Dermis microvascular lymphatic vessel endothelial cell (primary cell): ENCODE measurements around the gene LRMDA. TPM values are rescaled to one million over a fixed set of nuclear protein-coding genes. Genes with fewer than 3 reads are reported as not detected.

Source experiments
- DNase-seq, 2 donors: peaks; one replicate each; pipeline versions ENCODE4 v3.0.0 to v3.0.0-alpha.2; 2010; ENCODE audit warnings: low read depth in 2 of 2
- total RNA-seq: library from RNA; depleted of rRNA; stranded (reverse); fragments of >200 nt; gene quantifications from 2 replicates; pipeline ENCODE4 v1.2.1, GENCODE V29; 2014

The LRMDA gene
- total RNA-seq, 1 donor from 2014 or later: 10.4 TPM

DNA sequence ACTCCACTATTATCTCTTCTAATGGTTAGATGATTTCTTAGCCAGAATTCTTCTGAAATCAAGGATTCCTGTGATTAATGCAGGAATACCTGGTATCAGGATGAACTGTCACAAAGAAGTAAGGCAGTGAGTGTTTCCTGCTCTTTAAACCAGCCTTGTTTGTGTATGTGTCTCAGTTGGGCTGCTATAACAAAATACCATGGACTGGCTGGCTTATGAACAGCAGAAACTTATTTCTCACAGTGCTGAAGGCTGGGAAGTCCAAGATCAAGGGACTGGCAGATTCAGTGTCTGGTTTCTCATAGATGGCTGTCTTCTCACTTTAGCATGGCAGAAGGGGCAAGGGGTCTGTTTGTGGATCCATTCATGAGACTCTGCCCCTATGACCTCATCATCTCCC lies 42.7 kb downstream of the LRMDA start:
- no peak for DNase-seq

DNA sequence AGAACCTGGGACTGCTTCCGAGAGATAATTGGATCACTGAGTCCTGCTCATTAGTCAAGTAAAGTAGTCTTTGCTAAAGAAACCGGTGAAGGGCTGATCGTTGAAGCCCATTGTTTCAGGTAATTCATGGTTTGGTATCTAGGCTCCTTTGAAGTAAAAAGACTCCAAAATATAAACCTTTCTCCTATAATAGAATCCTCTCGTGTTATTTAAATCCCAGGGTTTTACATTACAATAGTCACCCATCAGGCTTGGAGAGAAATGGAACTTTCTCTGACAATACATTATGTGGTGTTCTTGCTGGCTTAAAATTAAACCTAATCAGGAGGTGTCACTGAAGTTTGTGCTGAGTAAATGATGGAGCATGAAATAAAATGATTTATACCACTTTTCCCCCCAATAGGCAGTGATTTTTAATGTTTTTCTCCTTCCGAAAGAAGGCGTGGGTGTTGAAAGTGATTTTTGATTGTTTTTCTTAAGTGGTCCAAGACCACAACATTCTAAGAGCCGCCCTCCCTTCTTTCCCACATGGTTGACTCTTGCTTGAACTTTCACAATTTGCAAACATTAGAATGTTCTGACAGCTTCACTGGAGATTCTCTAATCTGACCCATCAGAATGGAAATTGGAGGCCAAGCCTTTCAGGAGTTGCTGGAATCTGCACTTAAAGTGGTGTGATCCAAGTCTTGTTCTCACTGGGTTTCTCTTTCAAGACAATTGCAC lies 44.2 kb downstream of the LRMDA start:
- no peak for DNase-seq

DNA sequence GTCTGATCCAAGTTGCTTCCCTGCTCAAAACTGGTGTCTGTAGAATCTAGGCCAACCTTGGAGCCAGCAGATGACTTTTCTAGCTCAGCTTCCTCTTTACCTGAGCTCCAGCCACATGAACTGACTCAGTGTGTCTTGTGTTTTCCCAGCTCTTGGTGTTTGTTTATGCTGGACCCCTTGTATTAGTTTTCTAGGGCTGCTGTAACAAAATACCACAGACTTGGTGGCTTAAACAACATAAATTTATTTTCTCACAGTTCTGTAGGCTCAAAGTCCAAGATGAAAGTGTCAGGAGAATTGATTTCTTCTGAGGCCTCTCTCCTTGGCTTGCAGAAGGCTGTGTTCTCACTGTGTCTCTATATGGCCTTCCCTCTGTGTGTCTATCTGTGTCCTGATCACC lies 45.1 kb downstream of the LRMDA start:
- no peak for DNase-seq

DNA sequence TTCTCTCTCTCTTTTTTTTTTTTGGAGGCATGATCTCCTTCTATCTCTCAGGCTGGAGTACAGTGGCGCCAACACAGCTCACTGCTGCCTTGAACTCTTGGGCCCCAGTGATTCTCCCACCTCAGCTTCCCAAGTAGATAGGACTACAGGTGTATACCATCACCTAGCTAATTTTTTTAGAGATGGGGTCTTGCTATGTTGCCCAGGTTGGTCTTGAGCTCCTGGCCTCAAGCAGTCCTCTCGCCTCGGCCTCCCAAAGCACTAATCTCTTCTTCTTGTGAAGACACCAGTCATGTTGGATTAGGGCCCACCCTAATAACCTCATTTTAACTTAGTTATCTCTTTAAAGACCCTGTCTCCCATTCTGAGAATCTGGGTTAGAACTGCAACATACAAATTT lies 45.6 kb downstream of the LRMDA start:
- no peak for DNase-seq

DNA sequence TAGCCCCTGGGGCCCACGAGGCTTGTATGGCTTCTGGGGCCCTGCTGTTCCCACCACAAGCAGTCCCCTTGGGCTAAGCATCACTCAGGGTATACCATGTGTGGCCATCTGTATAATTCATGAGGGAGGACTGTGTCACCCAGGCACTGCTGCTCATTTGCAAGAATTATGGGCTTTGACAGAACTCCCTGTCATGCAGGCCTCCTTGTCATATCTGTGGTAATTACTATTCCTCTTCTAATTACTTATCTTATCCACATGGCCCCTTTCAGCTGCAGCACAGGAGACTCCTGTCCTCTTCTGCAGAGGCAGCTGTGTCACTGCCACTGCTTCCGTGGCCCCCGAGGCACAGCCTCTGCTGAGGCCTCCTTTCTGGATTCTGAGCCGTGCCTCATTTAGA lies 46.3 kb downstream of the LRMDA start:
- no peak for DNase-seq

DNA sequence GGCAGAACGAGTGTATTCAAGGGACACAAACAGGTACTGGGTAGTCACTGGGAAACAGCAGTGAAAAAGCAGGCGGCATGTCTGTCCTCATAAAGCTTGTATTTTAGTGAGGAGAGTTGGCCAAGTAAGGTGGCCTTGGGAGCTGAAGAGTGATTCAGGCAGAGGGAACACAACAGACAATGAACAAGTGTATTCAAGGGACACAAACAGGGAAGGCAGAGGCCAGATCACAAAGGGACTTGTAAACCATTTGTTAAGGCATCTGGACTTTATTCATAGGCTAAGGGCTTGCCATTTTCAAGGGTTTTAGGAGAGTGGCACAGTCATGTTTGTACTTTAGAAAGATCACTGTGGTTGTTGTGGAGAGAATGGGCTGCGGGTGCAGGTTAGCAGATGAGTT lies 49.0 kb downstream of the LRMDA start:
- no peak for DNase-seq

DNA sequence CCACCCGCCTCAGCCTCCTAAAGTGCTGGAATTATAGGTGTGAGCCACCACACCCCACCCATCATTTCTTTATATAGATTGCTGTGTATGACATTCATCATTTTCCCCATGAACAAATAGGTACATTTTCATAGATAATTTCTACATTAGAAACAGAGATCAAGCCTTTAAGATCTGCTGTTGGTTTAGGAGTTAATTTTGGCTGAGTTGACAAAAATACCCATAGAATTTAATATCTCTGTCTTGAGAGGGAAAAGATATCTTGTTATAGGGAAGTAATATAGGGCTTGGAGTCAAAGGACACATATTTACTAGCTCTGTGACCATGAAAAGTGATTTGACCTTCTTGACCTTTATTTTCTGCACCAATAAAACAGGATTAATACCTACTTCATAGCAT lies 51.8 kb downstream of the LRMDA start:
- DNase-seq: no peak

DNA sequence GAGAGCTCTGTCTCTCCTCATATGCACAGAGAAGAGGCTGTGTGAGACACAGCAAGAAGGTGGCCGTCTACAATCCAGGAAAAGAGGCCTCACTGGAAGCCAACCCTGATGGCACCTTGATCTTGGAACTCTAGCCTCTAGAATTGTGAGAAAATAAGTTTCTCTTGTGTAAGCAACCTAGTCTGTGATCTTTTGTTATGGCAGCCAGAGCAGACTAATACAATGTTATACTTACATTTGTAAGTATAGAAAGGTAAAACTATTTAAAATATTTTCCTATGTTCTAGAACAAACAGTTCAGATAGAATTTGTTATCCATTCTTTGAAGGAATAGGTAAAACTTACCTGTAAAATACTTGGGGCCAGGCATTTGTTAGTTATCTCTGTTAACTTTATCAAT lies 53.3 kb downstream of the LRMDA start:
- no peak for DNase-seq

DNA sequence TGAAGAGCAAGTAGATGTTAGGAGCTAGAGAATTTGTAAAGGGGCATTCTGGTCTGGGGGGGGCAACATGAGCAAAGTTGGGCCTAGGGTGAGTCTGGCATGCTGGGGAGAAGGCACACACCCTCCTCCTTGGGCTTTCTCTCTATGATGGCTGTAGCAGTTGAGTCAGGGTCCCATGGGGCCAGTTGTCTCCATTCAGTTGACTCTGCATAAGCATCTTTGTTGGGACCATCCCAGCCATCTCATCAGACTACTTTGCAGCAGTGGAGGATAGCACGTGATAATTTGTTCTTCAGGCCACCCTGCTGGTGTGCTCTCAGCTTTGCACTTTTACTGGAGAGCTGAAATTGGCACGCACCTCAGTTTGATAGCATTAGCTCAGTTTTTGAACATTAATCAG lies 55.2 kb downstream of the LRMDA start:
- no peak for DNase-seq

DNA sequence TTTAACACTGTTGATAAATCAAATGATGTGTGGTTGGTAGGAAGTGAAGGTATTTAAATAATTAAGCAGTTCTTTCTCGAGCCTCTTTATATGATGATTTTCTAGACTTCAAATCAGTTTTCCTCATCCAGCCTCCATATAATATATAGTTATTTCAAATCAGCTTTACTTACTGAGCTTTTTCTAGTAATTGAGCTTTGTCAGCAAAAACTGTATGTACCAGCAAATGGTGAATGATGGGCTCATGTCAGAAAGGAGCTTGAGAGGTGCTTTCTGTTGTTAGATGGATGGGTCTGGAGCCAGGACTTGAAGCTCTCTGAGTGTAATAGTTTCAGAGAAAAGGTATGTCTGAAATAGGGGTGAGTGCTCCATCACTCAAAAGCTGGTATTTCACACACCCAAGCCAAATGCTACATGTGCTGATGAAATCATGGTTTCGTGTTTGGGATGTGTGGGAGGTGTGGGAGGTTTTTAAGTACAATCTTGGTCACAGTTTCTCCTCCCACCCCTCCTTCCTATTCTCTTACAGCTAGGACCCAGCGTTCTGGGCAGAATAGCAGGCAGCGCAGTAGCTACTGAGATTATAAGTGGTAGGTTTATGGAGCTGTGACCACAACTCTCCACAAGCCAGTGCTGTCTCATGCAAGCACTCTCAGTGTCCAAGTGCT lies 55.8 kb downstream of the LRMDA start:
- no peak for DNase-seq

DNA sequence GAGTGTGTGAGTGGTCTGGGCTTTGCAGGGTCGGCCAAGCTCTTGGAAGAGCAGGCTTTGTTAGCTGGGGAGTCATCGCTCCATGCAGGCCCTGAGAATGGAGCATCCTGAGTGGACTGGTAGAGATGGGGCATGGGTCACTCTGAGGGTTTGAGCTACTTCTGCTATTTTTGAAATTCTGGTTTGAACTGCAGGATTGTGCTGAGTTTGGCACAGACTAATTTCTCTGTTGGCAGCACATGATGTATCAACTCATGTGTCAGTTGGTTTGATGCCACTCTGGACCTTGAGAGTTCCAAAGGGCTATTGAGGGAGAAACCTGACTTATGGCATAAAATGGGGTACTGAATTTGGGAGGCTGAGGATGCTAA lies 56.3 kb downstream of the LRMDA start:
- DNase-seq: no peak

DNA sequence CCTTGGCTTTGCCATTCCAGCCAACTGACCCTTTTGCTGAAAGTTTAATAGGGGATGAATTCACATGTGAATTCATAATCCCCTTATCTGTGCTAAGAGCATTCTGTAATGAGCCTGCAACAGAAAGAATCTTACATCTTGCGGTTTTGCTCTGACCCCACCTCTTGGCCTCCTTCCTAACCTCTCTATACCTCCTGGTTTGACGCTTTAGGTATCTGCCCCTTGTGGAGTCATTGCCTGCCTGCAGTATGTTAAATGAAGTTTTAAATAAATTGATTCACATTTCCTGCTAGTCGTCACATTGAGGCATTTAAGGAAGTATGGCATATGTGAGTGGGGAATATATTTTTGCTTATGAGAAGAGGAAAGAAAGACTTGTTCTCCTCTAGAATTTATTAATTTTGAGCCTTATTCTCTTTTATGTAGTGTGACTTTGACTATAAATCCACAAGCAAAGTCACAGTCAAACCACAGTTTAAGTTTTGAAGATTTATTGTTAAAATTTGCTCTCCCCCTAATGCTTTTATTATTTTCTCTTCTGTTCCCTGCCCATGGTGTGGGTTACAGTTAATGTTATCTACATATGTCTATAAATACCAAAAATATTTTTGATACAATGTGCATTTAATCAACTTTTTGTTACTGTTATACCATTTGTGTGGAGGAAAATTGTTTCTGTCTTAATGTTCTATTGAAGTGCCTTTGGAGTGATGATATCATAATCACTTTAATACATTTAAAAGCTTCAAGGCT lies 60.9 kb downstream of the LRMDA start:
- no peak for DNase-seq

DNA sequence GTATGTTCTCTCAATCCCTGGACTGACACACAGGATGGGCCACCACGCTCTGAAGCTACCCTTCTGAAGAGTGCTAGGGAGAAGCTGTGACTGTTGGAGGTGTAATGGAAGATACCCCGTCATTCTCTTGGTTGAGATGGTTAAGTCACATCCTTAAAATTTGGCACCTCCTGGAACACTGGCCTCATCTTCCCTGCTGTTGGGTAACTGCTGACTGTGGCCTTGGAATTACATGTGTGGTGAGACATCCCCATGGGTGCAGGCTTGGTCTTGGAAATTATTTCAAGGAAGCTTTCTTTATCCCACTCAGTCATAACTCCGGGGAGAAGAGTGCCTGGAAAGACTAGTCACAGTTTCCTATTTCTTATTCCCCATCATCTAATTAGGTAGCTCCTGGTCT lies 62.0 kb downstream of the LRMDA start:
- DNase-seq: no peak

DNA sequence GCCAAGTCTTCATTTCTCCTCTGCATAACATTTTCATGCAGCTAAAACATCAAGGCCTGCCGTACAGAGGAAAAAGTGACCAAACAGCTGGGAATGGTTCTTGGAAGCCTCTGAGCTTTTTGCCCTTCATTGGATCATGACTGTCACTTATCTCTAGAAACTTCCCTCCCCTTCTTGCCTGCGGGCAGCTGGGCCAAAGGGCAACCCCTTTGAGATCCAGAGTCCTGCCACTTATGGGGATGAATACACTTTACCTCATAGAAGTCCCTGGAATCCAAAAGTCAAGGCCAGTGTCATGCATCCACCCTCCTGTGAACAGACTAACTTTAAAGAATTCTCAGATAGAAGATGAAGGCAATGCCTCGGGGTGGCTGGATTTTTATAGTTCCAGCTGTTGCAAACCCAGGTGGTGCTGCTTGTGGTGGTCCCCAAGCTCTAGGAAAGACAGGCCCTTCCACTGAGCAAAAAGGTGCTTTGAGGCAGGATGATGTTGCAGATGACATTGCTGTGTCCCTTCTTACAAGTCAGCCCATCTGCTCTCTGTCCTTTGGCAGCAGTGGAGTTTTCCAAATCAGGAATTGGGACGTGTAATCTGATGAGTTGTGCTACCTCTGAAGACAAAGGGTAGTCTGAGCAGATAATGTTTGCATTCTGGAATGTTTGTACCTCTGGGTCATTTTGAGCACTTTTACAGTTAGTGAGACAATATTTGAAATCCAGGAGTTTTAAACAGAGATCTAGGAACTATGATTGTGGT lies 64.2 kb downstream of the LRMDA start:
- DNase-seq: no peak

DNA sequence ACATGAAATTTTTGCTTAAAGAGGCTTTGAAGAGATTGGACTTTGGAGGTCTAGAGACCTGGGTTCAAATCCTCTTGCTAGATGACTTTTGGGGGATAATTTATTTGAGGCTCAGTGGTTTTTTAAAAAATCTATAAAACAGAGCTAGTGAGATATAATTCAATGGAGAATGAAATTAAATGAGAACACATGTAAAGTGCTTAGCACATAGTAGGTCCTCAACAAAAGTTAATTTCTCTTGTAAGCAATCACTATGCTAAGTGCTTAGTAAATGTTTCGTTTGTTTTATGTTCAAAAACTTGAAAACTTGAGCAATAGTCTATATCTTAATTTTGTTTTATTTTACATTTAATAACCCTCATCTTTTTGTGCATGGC lies 64.8 kb downstream of the LRMDA start:
- DNase-seq: no peak

DNA sequence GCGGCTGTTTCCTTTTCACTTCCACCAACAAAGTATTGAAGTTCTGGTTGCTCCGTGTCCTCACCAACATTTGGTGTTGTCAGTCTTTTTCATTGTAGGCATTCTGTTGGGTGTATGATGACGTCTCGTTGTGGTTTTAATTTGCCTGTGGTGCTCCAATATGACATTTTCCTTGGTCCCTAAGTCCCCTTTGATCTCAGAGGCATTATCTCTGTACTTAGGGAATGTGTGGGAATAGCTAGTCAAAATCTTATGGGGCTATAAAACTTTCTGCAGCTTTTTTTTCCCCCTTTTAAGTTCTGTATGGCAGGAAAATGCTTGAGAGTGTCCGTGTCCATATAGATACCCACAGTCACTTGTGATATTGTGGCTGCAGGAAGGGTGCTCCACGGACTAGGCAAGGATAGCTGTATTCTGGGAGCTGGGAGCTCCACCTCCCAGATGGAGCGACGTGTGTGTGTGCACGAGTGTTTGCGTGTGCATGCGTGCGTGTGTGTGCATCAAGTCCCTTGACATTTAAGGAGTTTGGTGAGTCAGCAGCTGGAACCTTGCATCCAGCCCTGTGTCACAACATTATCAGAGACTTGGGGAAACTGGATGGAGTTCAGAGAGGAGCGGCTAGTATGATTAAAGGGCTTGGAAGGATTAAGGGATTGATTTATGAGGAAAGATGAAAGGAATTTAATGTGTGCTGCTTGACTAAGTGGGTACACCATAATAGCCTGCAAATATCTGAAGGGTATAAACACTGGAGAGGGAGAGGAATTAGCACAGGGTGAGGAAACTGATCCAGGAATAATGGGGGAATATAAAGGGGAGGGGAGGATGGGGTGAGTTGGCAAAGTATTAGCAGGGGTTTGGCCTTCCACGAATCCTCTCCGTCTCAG lies 66.8 kb downstream of the LRMDA start:
- no peak for DNase-seq

DNA sequence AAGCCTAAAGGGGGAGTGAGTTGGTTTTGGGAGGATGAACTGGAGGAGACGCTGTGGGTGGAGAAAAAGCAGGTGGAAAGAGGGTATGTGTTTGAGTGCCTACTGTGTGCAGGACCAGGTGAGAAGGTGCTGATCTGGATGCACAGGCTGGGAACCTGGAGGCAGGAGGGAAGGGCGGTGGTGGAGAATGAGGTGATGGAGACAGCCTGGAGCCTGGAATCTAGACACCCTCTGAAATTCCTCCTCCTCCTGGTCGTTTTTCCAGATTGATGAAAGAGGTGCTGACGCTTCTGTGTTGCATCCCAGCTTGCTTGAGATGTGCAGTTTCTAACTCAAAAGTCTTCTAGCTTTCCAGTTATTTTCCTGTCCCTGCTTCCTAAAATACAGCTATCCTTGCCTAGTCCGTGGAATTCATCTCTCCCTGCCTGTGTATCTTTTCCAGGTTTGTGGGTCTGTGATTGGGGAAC lies 67.5 kb downstream of the LRMDA start:
- no peak for DNase-seq

DNA sequence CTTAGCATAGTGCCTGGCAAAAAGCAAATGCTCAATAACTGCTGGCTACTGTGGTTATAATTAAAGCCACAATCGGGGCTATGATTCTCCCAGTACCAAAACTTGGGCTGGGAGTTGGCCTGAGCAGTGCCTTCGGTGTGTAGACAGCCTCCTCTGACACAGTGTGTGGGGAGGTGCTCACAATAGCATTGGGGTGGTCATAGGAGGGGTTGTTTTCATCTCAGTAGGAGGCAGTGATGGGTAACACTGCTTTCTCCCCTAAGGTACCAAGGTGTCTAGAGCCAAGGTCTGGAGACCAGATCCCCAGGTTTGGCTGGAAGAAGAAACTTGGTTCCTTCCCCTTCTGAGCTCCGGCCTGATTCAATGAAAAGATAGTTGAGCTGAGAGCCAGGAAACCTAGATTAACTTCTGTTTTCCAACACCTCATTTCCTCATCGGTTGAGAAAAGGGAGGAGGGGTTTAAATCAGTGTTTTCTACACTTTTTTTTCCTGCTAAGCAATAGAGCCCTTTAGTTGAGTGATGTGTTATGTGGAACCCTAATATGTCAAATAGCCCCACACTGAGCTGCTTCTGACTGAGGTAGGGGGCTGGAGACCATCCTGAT lies 68.2 kb downstream of the LRMDA start:
- no peak for DNase-seq

DNA sequence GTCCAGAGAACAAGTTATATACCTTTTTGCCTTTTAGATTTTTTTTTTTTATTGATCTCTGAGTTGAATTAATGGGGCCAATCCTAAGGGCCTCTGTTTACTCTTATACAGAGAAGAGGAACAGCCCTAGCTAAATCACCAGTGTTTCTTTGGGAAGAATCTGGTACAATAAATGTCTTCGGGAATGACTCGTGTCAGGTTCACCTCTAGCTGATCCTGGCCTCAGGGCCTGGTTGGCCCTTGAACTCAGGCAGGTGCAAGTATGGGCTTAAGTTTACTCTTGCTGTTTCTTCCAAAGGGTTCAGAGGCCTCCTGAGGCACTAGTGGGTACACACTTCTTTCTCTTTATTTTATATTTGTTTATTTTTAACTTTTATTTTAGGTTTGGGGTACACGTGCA lies 71.0 kb downstream of the LRMDA start:
- DNase-seq: no peak

DNA sequence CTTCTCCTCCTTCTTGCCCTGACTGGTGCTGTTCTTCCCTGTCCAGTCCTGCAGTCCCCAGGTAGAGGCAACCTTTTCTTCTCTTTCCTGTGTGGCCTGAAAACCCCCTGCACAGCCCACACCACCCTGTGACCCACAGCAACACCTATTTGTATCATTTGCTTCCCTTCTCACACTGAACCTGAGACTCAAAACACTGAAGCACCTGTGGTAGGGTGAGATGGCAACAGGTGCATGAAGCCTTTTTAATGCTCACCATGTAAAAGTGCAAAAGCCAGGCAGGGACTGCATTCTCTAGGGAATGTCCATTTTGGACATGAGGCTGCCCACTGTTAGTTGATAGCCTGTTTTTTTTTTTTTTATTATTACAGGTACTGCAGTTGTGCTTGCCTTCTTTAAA lies 71.4 kb downstream of the LRMDA start:
- DNase-seq: no peak

DNA sequence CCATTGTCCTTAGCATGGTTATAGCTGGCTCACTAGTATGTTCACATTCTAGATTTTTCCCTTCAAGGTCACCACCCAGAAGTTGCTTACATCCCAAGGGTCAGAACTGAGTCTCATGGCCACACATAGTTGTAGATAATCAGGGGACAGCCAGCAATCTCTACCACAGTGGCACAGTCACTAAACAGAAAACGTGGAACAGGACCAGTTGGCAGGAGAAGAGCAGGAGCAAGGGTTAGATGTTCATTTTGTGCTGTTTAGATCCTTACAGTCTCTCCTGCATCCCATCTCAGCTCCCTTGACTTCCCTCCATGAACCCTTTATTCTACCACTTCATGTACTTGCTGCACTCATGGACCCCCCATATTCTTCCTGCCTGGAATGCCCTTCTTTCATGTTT lies 73.9 kb downstream of the LRMDA start:
- DNase-seq: no peak
